Activated T-cell treated with anti-CD3 and anti-CD28 coated beads for 1 hour (primary cell): Measurements from ENCODE around the gene NFKB1.
"Not testable (repeated sequence)": the region's sequence is repeated elsewhere in the genome, so short reads cannot be mapped to it uniquely, and the experiment has no call there.

Experiments
- DNase-seq: peaks from one replicate; pipeline ENCODE4 v3.0.0-alpha.2; 2020; ENCODE audit warnings: low read depth

Gene NFKB1

DNA sequence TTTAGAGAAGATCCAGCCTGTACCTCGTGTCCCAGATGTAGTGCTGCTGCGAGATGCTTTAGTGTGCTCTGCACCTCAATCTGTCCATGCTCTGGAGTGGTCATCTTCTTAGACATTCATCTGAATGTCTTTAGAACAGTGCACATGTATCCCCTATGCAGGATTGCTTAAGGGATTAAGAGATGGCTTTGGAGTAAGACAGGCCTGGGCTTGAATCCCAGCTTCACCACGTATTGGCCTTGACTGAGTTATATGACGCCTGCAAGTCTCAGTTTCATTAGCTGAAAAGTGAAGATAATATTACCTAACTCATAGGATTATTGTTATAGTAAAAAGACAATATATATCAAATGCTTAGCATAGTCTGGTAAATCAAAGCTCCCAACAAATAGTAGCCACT is 98.3 kb downstream of the NFKB1 start:
- DNase-seq = no peak

DNA sequence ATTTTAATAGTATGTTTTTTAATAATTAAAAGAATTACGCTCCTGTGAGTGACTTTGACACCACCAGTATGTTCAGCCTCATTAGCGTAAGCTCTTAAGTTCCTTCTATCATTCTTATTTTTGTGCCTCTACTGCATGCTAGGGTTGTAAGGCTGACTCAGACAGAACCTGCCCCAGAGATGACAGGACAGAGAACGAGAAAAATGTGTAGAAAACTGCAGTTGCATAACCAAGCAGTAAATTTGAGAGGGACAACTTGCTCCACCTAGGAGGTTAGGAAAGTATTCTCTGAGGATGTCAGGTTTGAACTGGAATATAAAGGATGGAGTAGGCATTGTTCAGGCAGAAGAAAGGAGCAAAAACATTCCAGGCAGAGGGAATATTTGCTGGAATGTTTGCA is 98.7 kb downstream of the NFKB1 start:
- DNase-seq = no peak

DNA sequence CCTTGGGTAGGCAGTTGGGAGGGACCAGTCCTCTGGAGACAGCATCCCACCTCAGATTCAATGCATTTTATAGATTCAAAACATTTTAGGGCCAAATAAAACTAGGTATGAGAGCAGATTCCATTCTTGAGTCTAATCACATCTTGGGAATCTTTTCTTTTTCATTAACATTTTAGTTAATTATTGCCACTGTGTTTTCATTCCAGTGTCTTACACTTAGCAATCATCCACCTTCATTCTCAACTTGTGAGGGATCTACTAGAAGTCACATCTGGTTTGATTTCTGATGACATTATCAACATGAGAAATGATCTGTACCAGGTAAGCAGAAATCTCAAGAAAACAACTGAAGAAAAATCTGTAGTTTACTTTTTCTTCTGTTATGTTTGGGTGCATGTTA is 99.5 kb downstream of the NFKB1 start:
- no peak for DNase-seq

DNA sequence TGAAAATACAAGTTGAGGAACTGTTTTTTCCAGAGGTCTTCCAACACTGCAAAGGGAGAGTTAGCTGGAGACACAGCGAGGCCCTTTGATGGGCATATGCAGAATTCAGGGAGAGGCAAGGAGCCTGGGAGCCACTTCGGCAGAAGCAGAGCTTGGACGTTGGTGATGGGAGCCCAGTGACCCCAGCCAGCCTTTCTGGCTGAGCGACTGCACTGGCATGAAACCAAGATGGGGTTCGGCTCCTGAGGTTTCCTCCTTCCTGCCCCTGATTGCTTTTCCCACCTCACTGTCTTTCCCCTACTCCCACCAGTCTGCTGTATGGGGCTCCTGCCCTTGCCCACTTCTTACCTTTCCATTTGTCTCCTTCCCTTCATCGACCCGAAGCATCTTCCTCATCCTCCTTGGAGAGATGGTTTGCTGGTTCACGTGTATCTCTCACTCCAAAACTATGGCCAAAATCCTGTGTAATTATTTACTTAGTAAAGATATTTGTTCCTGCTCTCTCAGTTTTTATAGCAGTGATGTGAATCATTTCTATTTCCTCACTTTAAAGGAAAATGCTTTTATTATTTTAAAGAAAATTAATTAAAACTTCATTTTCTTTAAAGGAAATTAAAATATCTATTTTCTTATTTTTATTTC is 100.5 kb downstream of the NFKB1 start:
- no peak for DNase-seq

DNA sequence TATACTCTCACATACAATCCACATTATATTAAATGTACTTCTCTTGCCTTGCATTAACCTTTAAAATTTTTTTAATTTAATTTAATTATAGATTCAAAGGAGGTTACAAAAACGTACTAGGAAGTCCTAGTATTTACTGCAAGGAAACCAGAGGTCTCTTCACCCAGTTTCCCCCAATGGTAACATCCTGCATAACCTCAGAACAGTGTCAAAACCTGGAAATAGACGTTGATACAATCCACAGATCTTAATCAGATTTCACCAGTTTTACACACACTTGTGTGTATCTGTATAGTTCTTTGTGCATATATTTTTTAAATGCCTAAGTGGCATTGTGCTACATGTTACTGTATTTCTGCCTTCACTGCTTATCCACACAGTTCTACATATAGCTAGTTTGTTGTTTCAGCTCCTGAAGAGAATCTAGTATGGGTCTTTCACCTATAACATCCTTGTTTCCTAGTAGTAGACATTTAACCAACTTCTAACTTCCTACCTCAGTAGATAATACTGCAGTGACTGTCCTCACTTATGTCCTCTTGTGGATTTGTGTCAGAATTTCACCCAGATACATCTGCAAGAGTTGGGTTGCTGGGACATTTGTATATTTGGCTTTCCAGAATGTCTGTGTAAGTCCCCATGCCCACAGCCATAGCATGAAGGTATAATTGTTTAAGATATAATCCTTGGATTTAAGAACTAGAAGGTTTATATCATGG is 103.2 kb downstream of the NFKB1 start:
- no peak for DNase-seq

DNA sequence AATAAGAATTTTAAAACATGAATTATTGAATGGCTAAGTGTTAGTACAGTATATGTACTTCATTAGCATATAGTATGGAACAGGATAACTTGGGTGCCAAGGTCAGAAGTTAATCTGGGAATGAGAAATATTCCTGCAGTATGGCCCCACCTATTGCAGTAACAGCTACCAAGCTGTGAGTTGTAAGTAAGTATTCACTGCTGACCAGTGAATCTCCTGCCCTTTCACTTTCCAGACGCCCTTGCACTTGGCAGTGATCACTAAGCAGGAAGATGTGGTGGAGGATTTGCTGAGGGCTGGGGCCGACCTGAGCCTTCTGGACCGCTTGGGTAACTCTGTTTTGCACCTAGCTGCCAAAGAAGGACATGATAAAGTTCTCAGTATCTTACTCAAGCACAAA is 105.1 kb downstream of the NFKB1 start:
- DNase-seq = no peak

DNA sequence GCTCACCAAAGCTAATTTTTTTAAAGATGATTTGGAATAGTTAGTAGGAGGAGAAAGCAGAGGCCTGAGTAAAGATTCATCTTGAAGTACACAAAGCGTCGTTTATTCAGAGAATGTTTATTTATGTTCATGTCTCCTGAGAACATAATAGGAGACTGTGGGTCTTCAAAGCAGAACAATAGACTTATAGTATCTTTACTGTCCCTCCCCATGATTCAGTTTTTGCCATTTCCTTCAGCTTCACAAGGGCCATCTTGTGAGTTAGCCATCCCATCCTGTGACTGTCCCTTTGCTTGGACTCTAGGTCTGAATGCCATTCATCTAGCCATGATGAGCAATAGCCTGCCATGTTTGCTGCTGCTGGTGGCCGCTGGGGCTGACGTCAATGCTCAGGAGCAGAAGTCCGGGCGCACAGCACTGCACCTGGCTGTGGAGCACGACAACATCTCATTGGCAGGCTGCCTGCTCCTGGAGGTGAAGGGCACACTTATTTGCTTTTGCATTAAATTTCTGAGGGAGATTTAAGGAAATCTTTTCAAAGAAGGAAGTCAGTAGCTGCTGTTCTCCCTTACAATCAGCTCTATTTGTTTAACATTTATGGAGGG is 105.8 kb downstream of the NFKB1 start:
- no peak for DNase-seq

DNA sequence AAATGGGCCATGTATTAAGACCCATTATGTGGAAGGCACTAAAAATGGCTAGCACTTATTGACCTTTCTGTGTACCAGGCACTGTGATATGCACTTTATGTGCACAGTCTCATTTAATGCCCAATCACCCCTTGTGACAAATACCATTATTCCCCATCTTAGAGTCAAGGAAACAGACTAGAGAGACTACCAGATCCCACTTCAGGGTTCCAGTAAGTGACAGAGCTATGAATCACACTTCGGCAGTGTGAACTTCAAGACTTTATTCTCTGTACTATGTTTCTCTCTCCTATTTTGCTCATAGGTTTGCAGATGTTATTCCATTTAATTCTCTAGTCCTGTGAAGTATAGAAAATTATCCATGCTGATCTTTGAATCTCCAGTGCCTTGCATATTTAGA is 107.0 kb downstream of the NFKB1 start:
- no peak for DNase-seq

DNA sequence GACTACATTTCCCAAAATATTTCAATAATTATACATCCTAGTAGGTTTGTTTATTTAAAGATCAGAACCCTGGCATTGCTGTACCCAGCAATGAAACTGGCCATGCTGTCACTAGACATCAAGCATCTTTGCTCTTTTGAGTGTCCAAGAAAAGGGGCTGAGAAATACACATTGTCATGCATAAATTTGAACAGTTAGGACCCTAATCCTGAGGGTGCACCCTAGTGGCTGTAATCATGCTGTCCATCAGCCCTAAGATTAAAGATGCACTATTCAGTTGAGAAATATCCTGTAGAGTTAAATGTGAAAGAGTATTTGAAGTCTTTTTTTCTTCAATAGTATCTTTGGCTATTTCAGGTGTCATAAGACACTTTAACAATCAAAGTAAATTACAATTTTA is 108.8 kb downstream of the NFKB1 start:
- no peak for DNase-seq

DNA sequence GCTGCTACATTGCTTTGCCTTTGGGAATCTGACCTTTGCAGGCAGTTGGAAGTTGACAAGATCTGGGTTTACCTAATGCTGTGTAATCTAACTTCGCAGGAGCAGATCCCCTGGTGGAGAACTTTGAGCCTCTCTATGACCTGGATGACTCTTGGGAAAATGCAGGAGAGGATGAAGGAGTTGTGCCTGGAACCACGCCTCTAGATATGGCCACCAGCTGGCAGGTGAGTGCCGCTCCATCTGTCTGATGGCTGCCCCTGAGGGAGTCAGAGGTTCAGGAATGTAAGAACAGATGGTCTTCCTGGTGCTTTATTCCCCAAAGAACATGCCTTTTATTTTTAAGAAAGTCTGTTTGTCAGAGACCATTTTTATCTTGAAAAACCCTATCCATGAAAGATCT is 109.3 kb downstream of the NFKB1 start:
- DNase-seq = no peak

DNA sequence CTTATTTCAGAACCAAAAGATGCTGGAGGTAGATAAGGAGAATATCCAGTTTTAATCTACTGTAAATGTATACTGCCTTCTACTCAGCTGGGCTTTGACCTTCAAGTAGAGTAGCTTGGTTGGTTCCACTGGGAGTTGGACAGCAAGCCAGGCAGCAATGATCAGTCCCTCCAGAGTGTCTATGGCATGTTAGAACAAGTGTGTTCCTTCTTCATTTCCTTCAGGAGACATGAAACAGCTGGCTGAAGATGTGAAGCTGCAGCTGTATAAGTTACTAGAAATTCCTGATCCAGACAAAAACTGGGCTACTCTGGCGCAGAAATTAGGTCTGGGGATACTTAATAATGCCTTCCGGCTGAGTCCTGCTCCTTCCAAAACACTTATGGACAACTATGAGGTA is 111.1 kb downstream of the NFKB1 start:
- DNase-seq = no peak

DNA sequence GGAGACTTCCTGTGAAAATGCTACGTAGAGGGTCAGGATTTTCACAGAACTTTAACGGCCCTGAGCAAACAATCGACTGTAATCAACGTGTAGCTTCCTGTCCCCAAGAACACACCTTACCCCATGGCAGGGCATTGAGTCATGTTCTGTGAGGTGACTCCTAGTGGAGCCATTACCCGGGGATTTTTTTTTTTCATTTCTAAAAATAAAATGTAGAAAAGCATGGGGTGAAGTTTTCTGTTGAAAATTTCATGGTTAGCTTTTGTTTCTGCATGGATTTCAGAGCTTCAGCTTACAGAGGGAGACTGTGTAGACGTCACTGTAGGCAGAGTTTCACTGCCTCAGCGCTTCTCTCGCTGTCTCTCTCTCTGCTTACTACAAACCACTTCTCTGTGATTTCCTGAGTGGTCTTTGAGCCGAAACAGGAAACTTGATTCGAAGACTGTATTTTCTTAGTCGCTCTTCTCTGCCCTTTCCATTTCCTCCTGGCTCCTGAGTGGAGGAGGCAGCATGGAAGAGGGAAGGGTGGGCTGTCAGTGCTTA is 111.7 kb downstream of the NFKB1 start:
- DNase-seq = no peak

DNA sequence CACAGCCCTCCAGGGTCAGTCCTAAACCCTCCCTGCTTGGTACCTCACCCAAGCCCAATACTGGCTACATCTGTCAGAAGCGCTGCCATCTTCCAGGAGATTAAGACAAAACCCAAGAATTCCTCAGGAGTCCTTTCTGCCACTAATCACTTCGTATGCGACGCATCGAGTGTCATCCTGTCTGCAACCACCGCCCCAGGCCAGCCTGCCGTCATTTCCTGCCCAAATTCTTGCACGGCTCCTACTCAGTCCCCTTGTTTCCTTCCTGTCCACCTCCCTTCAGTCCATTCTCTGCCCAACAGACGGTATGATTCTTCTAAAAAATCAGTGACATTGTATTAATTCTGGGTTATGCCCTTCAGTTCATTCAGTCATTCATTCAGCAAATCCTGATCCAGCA is 113.6 kb downstream of the NFKB1 start:
- no peak for DNase-seq

DNA sequence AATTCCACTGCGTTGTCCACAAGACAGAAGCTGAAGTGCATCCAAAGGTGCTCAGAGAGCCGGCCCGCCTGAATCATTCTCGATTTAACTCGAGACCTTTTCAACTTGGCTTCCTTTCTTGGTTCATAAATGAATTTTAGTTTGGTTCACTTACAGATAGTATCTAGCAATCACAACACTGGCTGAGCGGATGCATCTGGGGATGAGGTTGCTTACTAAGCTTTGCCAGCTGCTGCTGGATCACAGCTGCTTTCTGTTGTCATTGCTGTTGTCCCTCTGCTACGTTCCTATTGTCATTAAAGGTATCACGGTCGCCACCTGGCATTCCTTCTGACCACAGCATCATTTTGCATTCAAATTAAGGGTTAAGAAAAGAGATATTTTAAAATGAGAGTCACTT is 115.5 kb downstream of the NFKB1 start:
- no peak for DNase-seq

DNA sequence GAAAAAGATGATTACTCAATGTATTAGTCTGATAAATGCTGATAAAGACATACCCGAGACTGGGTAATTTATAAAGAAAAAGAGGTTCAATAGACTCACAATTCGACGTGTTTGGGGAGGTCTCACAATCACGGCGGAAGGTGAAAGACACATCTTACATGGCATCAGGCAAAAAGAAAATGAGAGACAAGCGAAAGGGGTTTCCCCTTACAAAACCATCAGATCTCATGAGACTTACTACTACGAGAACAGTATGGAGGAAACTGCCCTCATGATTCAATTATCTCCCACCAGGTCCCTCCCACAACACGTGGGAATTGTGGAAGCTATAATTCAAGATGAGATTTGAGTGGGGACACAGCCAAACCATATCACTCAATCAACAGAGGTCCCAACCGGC is 117.9 kb downstream of the NFKB1 start:
- DNase-seq = not testable (repeated sequence)

DNA sequence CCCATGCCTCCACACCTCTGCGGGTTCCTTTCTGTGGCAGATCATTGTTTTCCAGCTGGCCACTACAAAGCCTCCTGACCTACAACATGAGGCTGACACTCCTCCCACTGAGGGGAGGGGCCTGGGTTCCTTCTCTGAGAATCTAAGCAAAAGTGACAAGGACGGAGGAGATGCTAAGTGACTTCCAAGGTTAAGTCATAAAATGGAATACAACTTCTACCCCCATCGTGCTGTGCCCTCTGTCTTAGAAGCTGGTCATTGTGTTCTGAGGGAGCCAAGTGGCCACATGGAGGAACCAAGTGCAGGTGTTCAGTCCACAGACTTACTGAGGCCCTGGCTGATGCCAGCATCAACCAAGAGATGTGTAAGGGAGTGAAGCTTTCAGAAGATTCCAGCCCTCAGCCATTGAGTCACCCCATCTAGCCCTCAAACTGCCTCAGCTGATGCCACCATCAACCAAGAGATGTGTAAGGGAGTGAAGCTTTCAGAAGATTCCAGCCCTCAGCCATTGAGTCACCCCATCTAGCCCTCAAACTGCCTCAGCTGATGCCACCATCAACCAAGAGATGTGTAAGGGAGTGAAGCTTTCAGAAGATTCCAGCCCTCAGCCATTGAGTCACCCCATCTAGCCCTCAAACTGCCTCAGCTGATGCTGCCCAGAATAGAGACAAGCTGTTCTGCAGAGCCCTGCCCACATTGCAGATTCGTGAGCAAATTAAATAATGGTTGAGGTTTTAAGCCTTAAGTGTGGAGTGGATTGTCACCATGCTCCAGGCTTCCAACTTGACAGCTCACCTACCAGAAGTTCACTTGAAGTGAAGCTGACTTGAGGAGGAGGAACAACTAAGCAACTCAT is 118.8 kb downstream of the NFKB1 start:
- DNase-seq = not testable (repeated sequence)

DNA sequence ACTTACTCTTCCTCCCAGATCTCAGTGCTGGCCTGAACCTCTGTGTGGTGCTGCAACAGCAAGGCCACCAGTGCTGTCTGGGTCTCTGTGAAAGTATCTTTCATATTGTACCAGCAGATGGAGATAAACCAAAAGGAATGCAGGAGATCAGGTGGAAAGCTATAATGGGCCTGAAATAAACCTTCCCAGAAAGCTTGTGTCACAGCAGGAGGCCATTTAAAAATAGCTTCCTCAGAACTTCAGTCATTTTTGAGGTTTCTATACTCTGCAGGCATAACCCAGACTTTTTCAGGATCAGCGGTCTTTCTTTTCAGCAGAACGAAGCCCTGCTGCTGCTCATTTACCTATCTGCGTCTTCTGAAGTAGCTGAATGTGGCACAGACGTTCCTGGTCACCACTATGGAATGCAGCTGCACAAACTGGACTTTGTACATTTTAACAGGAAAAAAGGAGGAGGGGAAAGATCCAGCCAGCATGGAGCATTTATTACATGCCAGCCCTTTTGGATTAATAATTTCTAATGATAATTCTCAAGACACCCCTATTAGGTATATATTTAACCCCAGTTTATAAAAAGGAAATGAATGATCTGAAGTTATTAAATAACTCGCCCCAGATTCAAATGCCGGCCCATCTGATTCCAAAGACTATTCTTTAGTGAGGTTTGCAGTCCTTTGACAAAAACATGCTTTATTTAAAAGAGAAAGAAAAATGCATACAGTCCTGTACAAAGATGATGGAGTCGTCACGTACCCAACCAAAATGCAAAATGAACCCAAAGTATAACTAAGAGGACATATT is 119.7 kb downstream of the NFKB1 start:
- no peak for DNase-seq

DNA sequence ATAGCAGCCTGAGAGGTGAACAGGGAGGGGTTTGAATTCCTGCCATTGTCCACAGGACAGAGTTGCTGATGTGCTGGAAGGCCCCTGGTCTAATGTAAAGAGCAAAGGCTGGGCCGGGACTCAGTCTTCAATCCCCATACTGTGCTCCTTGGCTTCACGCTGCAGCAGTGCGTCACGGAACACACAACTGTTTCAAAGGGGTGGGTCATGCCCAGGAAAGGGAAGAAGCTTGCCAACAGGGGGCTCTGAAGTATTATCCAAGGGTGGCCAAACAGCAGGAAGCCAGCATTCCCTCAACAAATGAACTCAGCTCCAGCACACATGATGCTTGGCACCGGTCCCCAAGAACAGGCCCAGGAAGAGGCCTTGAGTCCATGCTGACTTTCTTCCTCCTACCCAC is 122.5 kb downstream of the NFKB1 start:
- DNase-seq = no peak

DNA sequence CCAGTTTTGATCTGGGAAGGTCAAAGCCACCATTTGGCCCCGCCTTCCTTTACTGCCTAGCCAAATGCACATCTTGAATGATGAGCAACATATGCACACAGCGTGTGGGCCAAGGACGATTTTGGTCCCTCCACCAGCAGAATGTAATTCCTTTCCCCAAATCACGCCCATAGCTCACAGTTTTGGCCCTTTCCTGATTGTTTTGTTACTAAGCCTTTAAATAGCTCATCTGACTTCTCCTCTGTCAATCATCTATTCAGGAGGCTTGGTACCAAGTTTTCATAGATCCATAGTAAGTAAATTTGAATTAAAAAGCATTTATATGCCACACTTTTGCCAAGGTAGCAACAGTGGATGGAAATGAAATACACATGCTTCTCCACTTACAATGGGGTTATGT is 123.3 kb downstream of the NFKB1 start:
- DNase-seq = no peak

DNA sequence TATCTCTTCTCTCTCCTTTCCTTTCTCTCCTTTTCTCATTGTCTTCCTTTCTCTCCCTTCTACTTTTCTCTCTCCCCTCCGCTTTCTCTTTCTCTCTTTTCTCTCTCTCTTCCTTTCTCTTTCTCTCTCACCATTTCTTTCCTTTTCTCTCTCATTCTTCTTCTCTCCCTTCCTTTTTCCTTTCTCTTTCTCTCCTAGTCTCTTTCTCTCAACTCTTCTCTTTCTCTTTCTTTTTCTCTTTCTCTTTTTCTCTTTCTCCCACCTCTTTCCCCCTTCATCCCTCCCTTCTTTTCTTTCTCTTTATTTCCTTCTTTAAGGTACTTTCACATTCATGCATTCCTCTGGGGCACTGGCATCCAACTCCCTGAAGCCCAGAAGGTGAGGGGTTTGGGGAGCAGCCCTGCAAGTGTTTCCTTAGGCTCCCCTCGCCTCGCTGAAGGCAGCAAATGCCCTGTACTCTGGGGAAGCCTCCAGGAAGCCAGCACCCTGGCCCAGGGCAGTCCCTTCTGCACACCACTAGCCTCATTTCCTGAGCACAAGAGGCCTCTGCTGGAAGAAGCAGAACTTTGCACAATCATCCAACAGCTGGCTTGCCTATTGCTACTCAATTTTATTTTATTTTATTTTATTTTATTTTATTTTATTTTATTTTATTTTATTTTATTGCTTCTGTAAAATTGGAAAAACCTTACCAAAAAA is 124.2 kb downstream of the NFKB1 start:
- peak; percentile 45 for DNase-seq
